GM06990 (cell line): ENCODE results near the gene MTA1.

ENCODE experiments used
- DNase-seq: peaks from one replicate; pipeline ENCODE4 v3.0.0-alpha.2; 2011; ENCODE audit not compliant: insufficient read length; ENCODE audit errors: extremely low read depth
- H3K27me3 ChIP-seq: replicated peaks from 2 replicates; pipeline ENCODE4 v1.6.0; 2011; ENCODE audit warnings: low read length; ENCODE audit not compliant: control insufficient read depth, insufficient read depth
- H3K36me3 ChIP-seq: 2 replicates; pipeline ENCODE4 v1.5.1; 2011; ENCODE audit warnings: low read length; ENCODE audit not compliant: control insufficient read depth, insufficient read depth
- H3K4me3 ChIP-seq: replicated peaks from 2 replicates; pipeline ENCODE4 v1.5.1; 2011; ENCODE audit warnings: low read depth, mild to moderate bottlenecking, control low read depth, low read length
- CTCF ChIP-seq: IDR thresholded peaks from 2 replicates; pipeline ENCODE4 v1.5.1; 2011; ENCODE audit warnings: low read length, control low read depth, mild to moderate bottlenecking, inconsistent platforms; ENCODE audit not compliant: insufficient read depth, poor library complexity, severe bottlenecking

The MTA1 gene

GRCh38 chr14:105486974-105487448 is 67.4 kb downstream of the MTA1 start:
- H3K4me3 ChIP-seq = peak overlapping the region; percentile 77
- H3K36me3 ChIP-seq = no peaks in the 10 kb centered on the region; the same call in 1 of the 2 replicates
- peak; percentile 70 for DNase-seq
- TF ChIP-seq CTCF = no peak
- H3K27me3 ChIP-seq = no peaks in the 10 kb centered on the region

GRCh38 chr14:105487449-105487985 is 67.9 kb downstream of the MTA1 start:
- Histone ChIP-seq H3K27me3 (no peaks in the 10 kb centered on the region), H3K4me3 (peak overlapping the region; percentile 77), H3K36me3 (peaks cover 2% of the 10 kb centered on the region; the same call in 1 of the 2 replicates)
- peak; percentile 72 for DNase-seq
- TF ChIP-seq CTCF = no peak

GRCh38 chr14:105487986-105488777 is 68.6 kb downstream of the MTA1 start:
- Histone ChIP-seq H3K27me3 (no peaks in the 10 kb centered on the region), H3K4me3 (peak overlapping the region; percentile 77), H3K36me3 (peaks cover 4% of the 10 kb centered on the region)
- DNase-seq = no peak
- TF ChIP-seq CTCF = peak; percentile 20

GRCh38 chr14:105488781-105489541 is 69.3 kb downstream of the MTA1 start:
- no peak for DNase-seq
- no peaks in the 10 kb centered on the region for H3K27me3 ChIP-seq
- H3K36me3 ChIP-seq = peaks cover 7% of the 10 kb centered on the region
- TF ChIP-seq CTCF = no peak
- peak overlapping the region; percentile 77 for H3K4me3 ChIP-seq

GRCh38 chr14:105489542-105490266 is 70.1 kb downstream of the MTA1 start:
- DNase-seq = peak; percentile 86

More at GRCh38 chr14:105489542-105490266, 70.1 kb downstream of the MTA1 start:
- Histone ChIP-seq H3K36me3 (peaks cover 7% of the 10 kb centered on the region), H3K27me3 (no peaks in the 10 kb centered on the region), H3K4me3 (peak overlapping the region; percentile 77)
- TF ChIP-seq CTCF = peak; percentile 80
